ENCODE measurements around the gene IP6K1. TPM values are rescaled to one million over a fixed set of nuclear protein-coding genes. Genes with fewer than 3 reads are reported as not detected.

The IP6K1 gene
- total RNA-seq, 4 donors from 2014 or later = 13.5 to 22.2 (median 19.5) TPM

DNA sequence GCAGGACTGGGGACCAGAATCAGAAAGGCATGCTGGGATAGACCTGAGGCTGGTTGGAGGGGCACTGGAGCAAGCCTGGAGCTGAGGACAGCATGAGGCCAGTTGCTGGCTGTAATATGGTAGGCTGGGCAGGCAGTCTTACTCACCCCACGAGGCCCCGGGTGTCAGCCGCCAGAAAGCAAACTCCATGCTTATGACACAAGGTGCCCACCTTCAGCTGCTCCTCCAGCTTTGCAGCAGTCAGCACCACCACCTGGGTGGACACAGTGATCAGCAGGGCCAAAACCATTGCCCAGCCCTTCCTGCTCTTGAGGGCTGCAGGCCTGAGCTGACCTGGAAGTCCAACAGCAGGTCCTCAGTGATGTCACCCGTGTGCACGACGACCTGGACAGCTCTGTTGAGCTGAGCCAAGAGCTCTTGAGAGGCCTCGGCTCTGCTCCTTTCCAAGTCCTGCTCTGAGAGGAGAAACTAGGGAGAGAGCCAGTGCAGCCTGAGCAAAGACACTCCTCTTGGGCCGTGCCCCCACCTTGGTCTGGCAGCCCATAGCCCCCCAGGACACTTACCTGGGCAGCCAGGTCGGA is 26.7 kb upstream of the IP6K1 start:
- Histone ChIP-seq H3K9me3 (no peaks in the 10 kb centered on the region), H3K27ac (peak overlapping the region; percentile 66 to 82 (median 67)), H3K36me3 (no peaks in the 10 kb centered on the region), H3K4me1 (peaks cover 14 to 20% of the 10 kb centered on the region in 2 donors), H3K4me3 (peak overlapping the region; percentile 29 to 60 (median 48)), H3K27me3 (no peaks in the 10 kb centered on the region)
- TF ChIP-seq, protein P1, sequence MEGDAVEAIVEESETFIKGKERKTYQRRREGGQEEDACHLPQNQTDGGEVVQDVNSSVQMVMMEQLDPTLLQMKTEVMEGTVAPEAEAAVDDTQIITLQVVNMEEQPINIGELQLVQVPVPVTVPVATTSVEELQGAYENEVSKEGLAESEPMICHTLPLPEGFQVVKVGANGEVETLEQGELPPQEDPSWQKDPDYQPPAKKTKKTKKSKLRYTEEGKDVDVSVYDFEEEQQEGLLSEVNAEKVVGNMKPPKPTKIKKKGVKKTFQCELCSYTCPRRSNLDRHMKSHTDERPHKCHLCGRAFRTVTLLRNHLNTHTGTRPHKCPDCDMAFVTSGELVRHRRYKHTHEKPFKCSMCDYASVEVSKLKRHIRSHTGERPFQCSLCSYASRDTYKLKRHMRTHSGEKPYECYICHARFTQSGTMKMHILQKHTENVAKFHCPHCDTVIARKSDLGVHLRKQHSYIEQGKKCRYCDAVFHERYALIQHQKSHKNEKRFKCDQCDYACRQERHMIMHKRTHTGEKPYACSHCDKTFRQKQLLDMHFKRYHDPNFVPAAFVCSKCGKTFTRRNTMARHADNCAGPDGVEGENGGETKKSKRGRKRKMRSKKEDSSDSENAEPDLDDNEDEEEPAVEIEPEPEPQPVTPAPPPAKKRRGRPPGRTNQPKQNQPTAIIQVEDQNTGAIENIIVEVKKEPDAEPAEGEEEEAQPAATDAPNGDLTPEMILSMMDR (IDR thresholded peaks at IDR 0.05 in 4 of 5, conservative IDR thresholded peaks at IDR 0.05 in 1 of 5) = no peak
- TF ChIP-seq POLR2A (IDR thresholded peaks at IDR 0.05) = no peak
- no peak for DNase-seq
- ATAC-seq = peak in 1 of 2 donors; percentile 12
- in situ Hi-C loops (cut with MboI; ENCODE audit: low sequenced_read_pairs in 4 of 4) (no loop called here), intact Hi-C loops (cut with DNase I; ENCODE audit: low total_unique reads) (no loop called here)

DNA sequence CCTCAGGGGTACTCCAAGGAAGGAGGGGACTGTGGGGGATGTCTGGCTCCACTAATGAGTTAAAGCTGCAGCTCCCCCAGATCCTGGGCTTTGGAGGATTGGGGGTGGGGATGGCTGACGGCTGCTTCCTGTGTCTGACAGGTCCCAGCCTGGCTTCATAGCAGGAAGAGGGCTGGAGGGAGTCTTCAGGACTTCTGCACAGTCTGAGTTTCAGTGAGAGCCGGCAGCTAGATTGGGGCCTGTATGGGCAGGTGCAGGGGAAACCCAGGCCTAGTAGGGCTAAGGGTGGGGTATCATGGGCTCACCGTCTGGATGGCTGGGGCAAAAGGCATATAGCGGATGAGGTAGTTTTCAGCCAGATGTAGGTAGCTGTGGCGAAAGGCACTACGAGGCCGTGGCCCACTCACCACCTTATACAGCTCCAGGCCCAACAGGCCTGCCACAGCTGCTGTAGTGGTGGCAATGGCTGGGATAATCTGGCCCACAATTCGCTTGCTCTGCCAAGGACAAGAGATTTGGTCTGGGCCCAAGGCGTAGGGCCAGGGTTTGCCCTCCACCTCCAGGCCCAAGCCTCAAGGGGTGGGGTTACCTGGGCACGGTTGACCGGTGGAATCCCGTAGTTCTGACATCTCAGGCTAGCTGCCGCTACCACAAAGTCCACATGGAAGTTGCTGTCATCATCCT is 21.2 kb upstream of the IP6K1 start:
- no peak for TF ChIP-seq POLR2A (IDR thresholded peaks at IDR 0.05)
- TF ChIP-seq, protein P1 (IDR thresholded peaks at IDR 0.05 in 4 of 5, conservative IDR thresholded peaks at IDR 0.05 in 1 of 5) = no peak
- peak overlapping the region; percentile 12 to 97 (median 64) for H3K27ac ChIP-seq
- H3K27me3 ChIP-seq = no peaks in the 10 kb centered on the region
- intact Hi-C loops (cut with DNase I; ENCODE audit: low total_unique reads) (no loop called here), in situ Hi-C loops (cut with MboI; ENCODE audit: low sequenced_read_pairs in 4 of 4) (loop anchor here in 1 of 4 donors (5.0 kb wide), 1 partner anchor 35 kb away; no protein-coding TSS in a partner anchor)
- DNase-seq (no peak), ATAC-seq (no peak)
- peaks cover 42 to 47% of the 10 kb centered on the region in 2 donors for H3K4me1 ChIP-seq
- no peak overlapping the region for H3K4me3 ChIP-seq
- H3K36me3 ChIP-seq = no peaks in the 10 kb centered on the region
- H3K9me3 ChIP-seq = no peaks in the 10 kb centered on the region

GRCh38 chr3:49806850-49807249 is 20.5 kb upstream of the IP6K1 start:
- intact Hi-C loops (cut with DNase I; ENCODE audit: low total_unique reads) (no loop called here), in situ Hi-C loops (cut with MboI; ENCODE audit: low sequenced_read_pairs in 4 of 4) (loop anchor here in 1 of 4 donors (5.0 kb wide), 1 partner anchor 35 kb away; no protein-coding TSS in a partner anchor)
- no peak for DNase-seq
- H3K9me3 ChIP-seq = no peaks in the 10 kb centered on the region
- no peak for ATAC-seq
- peaks cover 40 to 45% of the 10 kb centered on the region in 2 donors for H3K4me1 ChIP-seq
- no peaks in the 10 kb centered on the region for H3K36me3 ChIP-seq
- H3K4me3 ChIP-seq = no peak overlapping the region
- H3K27ac ChIP-seq = peak overlapping the region; percentile 89 to 97 (median 93)
- H3K27me3 ChIP-seq = no peaks in the 10 kb centered on the region
- TF ChIP-seq POLR2A (IDR thresholded peaks at IDR 0.05) = no peak
- TF ChIP-seq, protein P1 (IDR thresholded peaks at IDR 0.05 in 4 of 5, conservative IDR thresholded peaks at IDR 0.05 in 1 of 5) = no peak

DNA sequence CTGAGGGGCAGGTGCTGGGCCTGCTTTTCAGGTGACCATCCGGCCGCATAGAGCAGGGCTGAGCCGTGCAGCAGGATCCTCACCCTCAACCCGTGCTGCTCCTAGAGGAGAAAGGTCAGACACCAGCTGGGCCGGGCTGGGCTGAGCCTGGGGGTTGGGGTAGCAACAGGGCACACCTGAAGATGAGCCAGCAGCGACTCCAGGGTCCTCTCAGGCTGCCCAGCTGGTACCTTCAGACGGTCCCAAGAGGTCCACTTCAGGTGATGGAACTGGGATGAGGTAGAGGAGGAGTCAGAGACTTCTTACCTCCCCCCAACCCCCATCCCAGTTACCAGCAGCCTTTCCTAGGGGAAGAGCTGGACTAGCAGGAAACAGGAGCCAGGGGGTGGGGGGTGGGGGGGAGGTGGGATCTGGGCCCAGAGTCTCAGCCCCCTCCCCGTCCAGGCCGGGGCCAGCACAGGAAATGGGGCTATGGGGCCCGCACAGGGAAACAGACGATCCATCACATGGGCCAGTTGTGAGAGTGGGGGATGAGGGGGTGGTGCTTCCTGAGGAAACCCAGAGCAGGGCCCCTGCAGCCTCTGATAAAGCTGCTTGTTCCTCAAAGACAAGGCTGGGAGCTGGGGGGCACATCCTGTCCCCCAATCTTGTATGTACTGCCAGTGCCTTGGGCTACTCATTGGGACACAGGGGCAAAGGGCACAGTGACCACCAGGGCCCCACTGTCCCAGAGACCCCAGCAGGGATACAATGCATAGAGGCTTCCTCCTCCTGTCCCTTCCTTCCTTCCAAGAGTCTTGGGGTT is 19.8 kb upstream of the IP6K1 start:
- ATAC-seq = no peak
- peaks cover 40 to 45% of the 10 kb centered on the region in 2 donors for H3K4me1 ChIP-seq
- H3K4me3 ChIP-seq = peak overlapping the region in 3 of 4 donors; percentile 10 to 34 (median 27)

More for the DNA sequence above, 19.8 kb upstream of the IP6K1 start:
- intact Hi-C loops (cut with DNase I; ENCODE audit: low total_unique reads) (loop anchor here (1.0 kb wide), 1 partner anchor 20 kb away; the partner anchor contains the start of gene IP6K1), in situ Hi-C loops (cut with MboI; ENCODE audit: low sequenced_read_pairs in 4 of 4) (loop anchor here in 1 of 4 donors (5.0 kb wide), 1 partner anchor 36 kb away; no protein-coding TSS in a partner anchor)
- Histone ChIP-seq H3K27me3 (no peaks in the 10 kb centered on the region), H3K36me3 (no peaks in the 10 kb centered on the region), H3K9me3 (no peaks in the 10 kb centered on the region), H3K27ac (peak overlapping the region; percentile 89 to 97 (median 93))
- TF ChIP-seq, protein P1 (IDR thresholded peaks at IDR 0.05 in 4 of 5, conservative IDR thresholded peaks at IDR 0.05 in 1 of 5) = no peak
- TF ChIP-seq POLR2A (IDR thresholded peaks at IDR 0.05) = no peak
- no peak for DNase-seq

Measured in gastrocnemius medialis (tissue), 4 donors.